GM12878 (cell line): ENCODE results near the gene ANXA3. TPM values are rescaled to one million over a fixed set of nuclear protein-coding genes. Genes with fewer than 3 reads are reported as not detected.

Experiments used
- ATAC-seq: fragments of 200-7000 bp; cut with Tn5 transposase; 3 replicates; pipeline ENCODE4 v1.9.1; 2020; ENCODE audit warnings: mild to moderate bottlenecking, moderate library complexity
- BruUV-seq: library from RNA; stranded (reverse); fragments of 400-500 nt; replicated peaks from 2 replicates; lab custom pipeline; 2021; lab: Mats Ljungman, UMichigan
- CTCF ChIA-PET: fragments of 300-600 bp; sonication (Branson Sonifier 250); formaldehyde crosslinking; extraction: SDS; loops from one replicate; lab custom pipeline; 2021; ENCODE audit warnings: inconsistent platforms; lab: Yijun Ruan, JAX
- POLR2A ChIA-PET: fragments of 350-600 bp; formaldehyde crosslinking; extraction: SDS; loops from one replicate; lab custom pipeline; 2021; ENCODE audit warnings: inconsistent platforms; lab: Charles Lee
- RAD21 ChIA-PET: fragments of 300-600 bp; sonication (Branson Sonifier 250); formaldehyde crosslinking; loops from one replicate; lab custom pipeline; 2023; ENCODE audit warnings: antibody characterized with exemption; ENCODE audit not compliant: unreplicated experiment; lab: Charles Lee
- SMC1A ChIA-PET: fragments of 300-600 bp; sonication (Branson Sonifier 250); formaldehyde crosslinking; loops from one replicate; lab custom pipeline; 2023; ENCODE audit not compliant: unreplicated experiment, uncharacterized antibody; lab: Charles Lee
- DNase-seq: peaks from one replicate; pipeline ENCODE4 v3.0.0-alpha.2; 2011; ENCODE audit warnings: low read depth, low spot score
- FAIRE-seq: peaks from 3 replicates; lab custom pipeline; 2011; peaks lifted over from hg19 to GRCh38; lab: Jason Lieb, UNC
- H2AFZ ChIP-seq: 2 replicates; pipeline ENCODE4 v1.6.0; 2011; ENCODE audit warnings: low read depth, low read length, control low read depth; ENCODE audit not compliant: control insufficient read depth
- H3K27ac ChIP-seq: 2 replicates; pipeline ENCODE4 v1.5.1; 2011; ENCODE audit warnings: control low read depth; ENCODE audit not compliant: control insufficient read depth, insufficient read depth
- H3K27me3 ChIP-seq, 2 experiments: replicated peaks in 1 of 2; 2 replicates each; pipeline versions ENCODE4 v1.6.0 to v1.6.1; 2011; ENCODE audit warnings: low read length in 1 of 2; ENCODE audit not compliant: control insufficient read depth in 2 of 2, insufficient read depth in 2 of 2
- H3K36me3 ChIP-seq, 2 experiments: 2 replicates each; pipeline ENCODE4 v1.5.1; 2011; ENCODE audit warnings: low read length in 1 of 2; ENCODE audit not compliant: control insufficient read depth in 2 of 2, insufficient read depth in 2 of 2
- H3K4me1 ChIP-seq: 2 replicates; pipeline ENCODE4 v1.6.1; 2011; ENCODE audit warnings: mild to moderate bottlenecking, low read length, moderate library complexity, mixed read lengths; ENCODE audit not compliant: control insufficient read depth, insufficient read depth
- H3K4me2 ChIP-seq: 2 replicates; pipeline ENCODE4 v1.6.0; 2011; ENCODE audit warnings: control low read depth; ENCODE audit not compliant: control insufficient read depth, insufficient read depth
- H3K4me3 ChIP-seq: fragments of 200-600 bp; sonication (generic); 2 replicates; pipeline ENCODE4 v1.5.1; 2016
- H3K79me2 ChIP-seq: 2 replicates; pipeline ENCODE4 v1.6.0; 2011; ENCODE audit warnings: low read length; ENCODE audit not compliant: control insufficient read depth, insufficient read depth
- H3K9ac ChIP-seq: 2 replicates; pipeline ENCODE4 v1.8.0; 2011; ENCODE audit warnings: low read length, control low read depth, mixed read lengths; ENCODE audit not compliant: control insufficient read depth, insufficient read depth
- H3K9me3 ChIP-seq: replicated peaks from 3 replicates; pipeline ENCODE4 v1.5.1; 2011; ENCODE audit warnings: mild to moderate bottlenecking, low read length; ENCODE audit not compliant: control insufficient read depth, insufficient read depth
- H4K20me1 ChIP-seq: 2 replicates; pipeline ENCODE4 v1.6.0; 2011; ENCODE audit not compliant: control insufficient read depth, insufficient read depth
- DPF2 ChIP-seq: fragments of 450-650 bp; IDR thresholded peaks from 2 replicates; pipeline ENCODE4 v1.6.1; 2017; ENCODE audit warnings: mild to moderate bottlenecking
- FOXK2 ChIP-seq: fragments of 450-650 bp; IDR thresholded peaks from 2 replicates; pipeline ENCODE4 v1.6.1; 2017; ENCODE audit warnings: mild to moderate bottlenecking, moderate library complexity
- FOXM1 ChIP-seq: IDR thresholded peaks from 2 replicates; pipeline ENCODE4 v1.6.1; 2012; ENCODE audit warnings: low read depth, mild to moderate bottlenecking, inconsistent platforms, low read length, moderate library complexity
- IKZF2 ChIP-seq, 2 experiments: fragments of 450-650 bp; IDR thresholded peaks; 2 replicates each; pipeline ENCODE4 v1.6.1; 2017; ENCODE audit warnings: mild to moderate bottlenecking in 2 of 2, moderate library complexity in 2 of 2
- MAX ChIP-seq: IDR thresholded peaks from 2 replicates; pipeline ENCODE4 v1.6.1; 2012; ENCODE audit warnings: low read depth, low read length, improper control_type of control experiment
- RELB ChIP-seq: fragments of 450-650 bp; IDR thresholded peaks from 2 replicates; pipeline ENCODE4 v1.6.1; 2017; ENCODE audit warnings: low read depth, mild to moderate bottlenecking, moderate library complexity
- SIX5 ChIP-seq: IDR thresholded peaks from 2 replicates; pipeline ENCODE4 v1.6.1; 2011; ENCODE audit warnings: mild to moderate bottlenecking, low read depth, low read length, moderate library complexity; ENCODE audit not compliant: severe bottlenecking
- SKIL ChIP-seq: fragments of 450-650 bp; IDR thresholded peaks from 2 replicates; pipeline ENCODE4 v1.6.1; 2017; ENCODE audit warnings: mild to moderate bottlenecking, low read depth, inconsistent platforms; ENCODE audit not compliant: poor library complexity, severe bottlenecking
- ZNF687 ChIP-seq: fragments of 450-650 bp; IDR thresholded peaks from 2 replicates; pipeline ENCODE4 v1.6.1; 2017; ENCODE audit warnings: mild to moderate bottlenecking, moderate library complexity
- WGBS: methylation state at CpG from one replicate; pipeline ENCODE4 v1.1.6; 2016; ENCODE audit warnings: low lambda C conversion rate; ENCODE audit not compliant: insufficient replicate concordance, insufficient coverage; ENCODE audit errors: missing lambda C conversion rate; 5-methylcytosine and 5-hydroxymethylcytosine counted together
- in situ Hi-C: fragments of 300-500 bp; cut with MboI; formaldehyde crosslinking; loops from 9 replicates; pipeline ENCODE4 v1.14.3; 2018; ENCODE audit warnings: mixed read lengths
- intact Hi-C: fragments of 100-400 bp; cut with micrococcal nuclease; formaldehyde crosslinking; loops from one replicate; pipeline ENCODE4 v1.14.2; 2022; ENCODE audit not compliant: unreplicated experiment
- polyA plus RNA-seq, 11 experiments: library from polyadenylated mRNA; depleted of rRNA in 4 of 11; unstranded in 6 of 11; stranded (reverse) in 5 of 11; fragments of >200 nt; fragmentation: Nextera tagmentation in 4 of 11; fragmentation: Illumina TruSeq in 1 of 11; extraction: Ambion mirVana in 4 of 11; extraction: Trizol in 1 of 11; gene quantifications; 1 replicate in 1 of 11; 2 replicates in 10 of 11; pipeline versions ENCODE4 v1.2.1 to v1.2.3, GENCODE V29; 2011 to 2016; ENCODE audit warnings: inconsistent platforms in 2 of 11, missing spikeins in 2 of 11, low read depth in 1 of 11
- total RNA-seq, 4 experiments: library from RNA; depleted of rRNA in 3 of 4; stranded (reverse); fragments of >200 nt in 3 of 4; fragmentation: Illumina TruSeq in 1 of 4; extraction: Trizol in 1 of 4; gene quantifications; 2 replicates each; pipeline versions ENCODE4 v1.2.1 to v1.2.3, GENCODE V29; 2013 to 2021

The ANXA3 gene
- total and polyA plus RNA-seq, 10 of the 15 experiments (the other 5 are each of a cell fraction or from before 2014, with no cell fraction given): 0.28 to 14.7 (median 0.91) TPM

GRCh38 chr4:78542373-78542772 lies 9.2 kb upstream of the ANXA3 start:
- H3K79me2 ChIP-seq: no peaks in the 10 kb centered on the region
- DNase-seq (no peak), ATAC-seq (no peak), FAIRE-seq (no peak)
- H3K9ac ChIP-seq: no peak overlapping the region
- 44% methylated on average over 5 of the region's 5 CpGs for WGBS
- no peak overlapping the region for H3K4me3 ChIP-seq
- no peaks in the 10 kb centered on the region for H4K20me1 ChIP-seq
- H2AFZ ChIP-seq: no peak overlapping the region
- ChIA-PET POLR2A (no interaction called here), SMC1A (no interaction called here), CTCF (interaction anchor here (0.7 kb wide), 1 partner anchor 50 kb away, joined by 3 read pairs; no protein-coding TSS in a partner anchor), RAD21 (no interaction called here)
- no peaks in the 10 kb centered on the region for H3K9me3 ChIP-seq
- no peak for TF ChIP-seq FOXM1
- TF ChIP-seq ZNF687: no peak
- no peak for TF ChIP-seq RELB
- no peak for TF ChIP-seq SKIL
- no peak for TF ChIP-seq IKZF2 (IDR thresholded peaks at IDR 0.05)
- no peak for TF ChIP-seq MAX
- no peak for TF ChIP-seq DPF2
- TF ChIP-seq FOXK2: no peak
- TF ChIP-seq SIX5: no peak
- no peaks in the 10 kb centered on the region for H3K4me1 ChIP-seq
- no TSS peak for BruUV-seq
- H3K27ac ChIP-seq: no peak overlapping the region
- intact Hi-C loops: no loop called here
- in situ Hi-C loops: no loop called here
- no peaks in the 10 kb centered on the region for H3K36me3 ChIP-seq
- no peak overlapping the region for H3K4me2 ChIP-seq
- H3K27me3 ChIP-seq: no peaks in the 10 kb centered on the region
